ENCODE measurements around the gene QSOX2.
"Not testable (repeated sequence)": the region's sequence is repeated elsewhere in the genome, so short reads cannot be mapped to it uniquely, and the experiment has no call there.

QSOX2 gene

GRCh38 chr9:136268735-136269134 is 23.1 kb upstream of the QSOX2 start:
- H3K4me1 ChIP-seq = peaks cover 0 to 10% (median 8%) of the 10 kb centered on the region in 4 donors
- TF ChIP-seq CTCF (IDR thresholded peaks at IDR 0.05) = no peak
- H3K27ac ChIP-seq = no peak overlapping the region
- H3K4me3 ChIP-seq = no peak overlapping the region
- H3K9me3 ChIP-seq = no peaks in the 10 kb centered on the region
- no peak for DNase-seq
- H3K27me3 ChIP-seq = peaks cover 0 to 45% of the 10 kb centered on the region in 2 donors
- intact Hi-C loops (cut with DNase I; ENCODE audit: low total_unique reads) = no loop called here
- no peaks in the 10 kb centered on the region for H3K36me3 ChIP-seq

- Histone ChIP-seq H3K4me3 (no peak overlapping the region), H3K27ac (no peak overlapping the region), H3K36me3 (no peaks in the 10 kb centered on the region), H3K9me3 (no peaks in the 10 kb centered on the region), H3K27me3 (peaks cover 0 to 48% of the 10 kb centered on the region in 2 donors), H3K4me1 (peaks cover 0 to 10% (median 8%) of the 10 kb centered on the region in 4 donors)
- no peak for TF ChIP-seq CTCF (IDR thresholded peaks at IDR 0.05)
- intact Hi-C loops (cut with DNase I; ENCODE audit: low total_unique reads) = no loop called here
- DNase-seq = no peak
These were observed 22.7 kb upstream of the QSOX2 start for GRCh38 chr9:136268318-136268717.

GRCh38 chr9:136267261-136268111 is 21.9 kb upstream of the QSOX2 start:
- H3K27me3 ChIP-seq = peaks cover 0 to 52% of the 10 kb centered on the region in 2 donors
- H3K9me3 ChIP-seq = no peaks in the 10 kb centered on the region
- no peaks in the 10 kb centered on the region for H3K36me3 ChIP-seq
- peak overlapping the region; percentile 36 to 53 for H3K4me3 ChIP-seq
- no peak overlapping the region for H3K27ac ChIP-seq
- H3K4me1 ChIP-seq = peaks cover 0 to 10% (median 8%) of the 10 kb centered on the region in 4 donors
- no peak for TF ChIP-seq CTCF (IDR thresholded peaks at IDR 0.05)
- intact Hi-C loops (cut with DNase I; ENCODE audit: low total_unique reads) = no loop called here
- DNase-seq = peak; percentile 54 to 81

GRCh38 chr9:136266641-136267040 is 21.0 kb upstream of the QSOX2 start:
- H3K27me3 ChIP-seq = peaks cover 0 to 59% of the 10 kb centered on the region in 2 donors
- intact Hi-C loops (cut with DNase I; ENCODE audit: low total_unique reads); H3K36me3 ChIP-seq; H3K9me3 ChIP-seq; H3K27ac ChIP-seq; DNase-seq: not testable (repeated sequence)
- H3K4me1 ChIP-seq = peaks cover 0 to 10% (median 8%) of the 10 kb centered on the region in 4 donors
- peak overlapping the region in 1 of 2 donors; percentile 53 for H3K4me3 ChIP-seq

GRCh38 chr9:136265561-136266355 is 20.1 kb upstream of the QSOX2 start:
- Histone ChIP-seq H3K36me3 (no peaks in the 10 kb centered on the region), H3K4me3 (no peak overlapping the region), H3K9me3 (no peaks in the 10 kb centered on the region), H3K27ac (no peak overlapping the region), H3K4me1 (peaks cover 0 to 10% (median 8%) of the 10 kb centered on the region in 4 donors), H3K27me3 (peaks cover 0 to 57% of the 10 kb centered on the region in 2 donors)
- no peak for DNase-seq
- intact Hi-C loops (cut with DNase I; ENCODE audit: low total_unique reads) = no loop called here
- TF ChIP-seq CTCF (IDR thresholded peaks at IDR 0.05) = no peak

All from tibial artery (tissue), 4 donors.